ENCODE data around the gene MMP24OS.
"Not testable (repeated sequence)": the region's sequence is repeated elsewhere in the genome, so short reads cannot be mapped to it uniquely, and the experiment has no call there.

MMP24OS gene

GRCh38 chr20:35275741-35276251, 2.1 kb downstream of the MMP24OS start:
- no peak for DNase-seq (ENCODE audit: low read depth)

- DNase-seq (ENCODE audit: low read depth): no peak
Observed at GRCh38 chr20:35274172-35275092, 3.5 kb downstream of the MMP24OS start.

GRCh38 chr20:35273449-35274171, 4.3 kb downstream of the MMP24OS start:
- DNase-seq (ENCODE audit: low read depth): no peak

GRCh38 chr20:35271904-35272303, 6.0 kb downstream of the MMP24OS start:
- no peak for DNase-seq (ENCODE audit: low read depth)

GRCh38 chr20:35271073-35271882, 6.6 kb downstream of the MMP24OS start:
- no peak for DNase-seq (ENCODE audit: low read depth)

GRCh38 chr20:35270021-35270902, 7.7 kb downstream of the MMP24OS start:
- no peak for DNase-seq (ENCODE audit: low read depth)

GRCh38 chr20:35269055-35269781, 8.7 kb downstream of the MMP24OS start:
- DNase-seq (ENCODE audit: low read depth): peak; percentile 26

- no peak for DNase-seq (ENCODE audit: low read depth)
Observed at GRCh38 chr20:35267092-35267491, 10.8 kb downstream of the MMP24OS start.

GRCh38 chr20:35264755-35265154, 13.2 kb downstream of the MMP24OS start:
- DNase-seq (ENCODE audit: low read depth): no peak

GRCh38 chr20:35263532-35264341, 14.2 kb downstream of the MMP24OS start:
- DNase-seq (ENCODE audit: low read depth): no peak

GRCh38 chr20:35262731-35263531, 15.0 kb downstream of the MMP24OS start:
- not testable (repeated sequence) for DNase-seq (ENCODE audit: low read depth)

GRCh38 chr20:35262321-35262720, 15.6 kb downstream of the MMP24OS start:
- DNase-seq (ENCODE audit: low read depth): not testable (repeated sequence)

GRCh38 chr20:35260426-35260825, 17.5 kb downstream of the MMP24OS start:
- no peak for DNase-seq (ENCODE audit: low read depth)

GRCh38 chr20:35257175-35257909, 20.6 kb downstream of the MMP24OS start:
- no peak for DNase-seq (ENCODE audit: low read depth)

- no peak for DNase-seq (ENCODE audit: low read depth)
Observed at GRCh38 chr20:35254448-35254999, 23.4 kb downstream of the MMP24OS start.

GRCh38 chr20:35253010-35253409, 24.9 kb downstream of the MMP24OS start:
- no peak for DNase-seq (ENCODE audit: low read depth)

GRCh38 chr20:35252598-35252997, 25.3 kb downstream of the MMP24OS start:
- not testable (repeated sequence) for DNase-seq (ENCODE audit: low read depth)
